ENCODE results near the gene SPAG5. TPM values are rescaled to one million over a fixed set of nuclear protein-coding genes. Genes with fewer than 3 reads are reported as not detected.
"Not testable (repeated sequence)": the region's sequence is repeated elsewhere in the genome, so short reads cannot be mapped to it uniquely, and the experiment has no call there.

SPAG5 gene
- polyA plus RNA-seq, 1 donor = 35.1 TPM

GRCh38 chr17:28612936-28613872 is 14.4 kb upstream of the SPAG5 start:
- peaks cover 9% of the 10 kb centered on the region for H3K4me1 ChIP-seq (ENCODE audit: control insufficient read depth, insufficient read depth, low read length)
- no peak overlapping the region for H3K4me3 ChIP-seq (ENCODE audit: low read length)
- H3K27me3 ChIP-seq (ENCODE audit: control insufficient read depth, insufficient read depth, low read length) = no peaks in the 10 kb centered on the region
- no CpG with 5 or more reads among the region's 6 CpGs for WGBS (ENCODE audit: insufficient coverage, low lambda C conversion rate)
- H3K36me3 ChIP-seq (ENCODE audit: control insufficient read depth, insufficient read depth, low read length) = peaks cover 47% of the 10 kb centered on the region
- H3K27ac ChIP-seq (ENCODE audit: low read length) = no peak overlapping the region
- H3K9me3 ChIP-seq (ENCODE audit: control insufficient read depth, low read depth, low read length) = no peaks in the 10 kb centered on the region
- DNase-seq = no peak

GRCh38 chr17:28612531-28612930 is 13.7 kb upstream of the SPAG5 start:
- H3K4me3 ChIP-seq (ENCODE audit: low read length) = no peak overlapping the region
- WGBS (ENCODE audit: insufficient coverage, low lambda C conversion rate) = 33% methylated on average over 1 of the region's 2 CpGs
- H3K9me3 ChIP-seq (ENCODE audit: control insufficient read depth, low read depth, low read length) = no peaks in the 10 kb centered on the region
- peaks cover 9% of the 10 kb centered on the region for H3K4me1 ChIP-seq (ENCODE audit: control insufficient read depth, insufficient read depth, low read length)
- H3K27me3 ChIP-seq (ENCODE audit: control insufficient read depth, insufficient read depth, low read length) = no peaks in the 10 kb centered on the region
- peaks cover 42% of the 10 kb centered on the region for H3K36me3 ChIP-seq (ENCODE audit: control insufficient read depth, insufficient read depth, low read length)
- H3K27ac ChIP-seq (ENCODE audit: low read length) = no peak overlapping the region
- no peak for DNase-seq

- H3K27me3 ChIP-seq (ENCODE audit: control insufficient read depth, insufficient read depth, low read length) = no peaks in the 10 kb centered on the region
- peaks cover 21% of the 10 kb centered on the region for H3K36me3 ChIP-seq (ENCODE audit: control insufficient read depth, insufficient read depth, low read length)
- peak; percentile 57 to 79 for DNase-seq
- no peak overlapping the region for H3K4me3 ChIP-seq (ENCODE audit: low read length)
- peak overlapping the region; percentile 71 for H3K27ac ChIP-seq (ENCODE audit: low read length)
- no peaks in the 10 kb centered on the region for H3K9me3 ChIP-seq (ENCODE audit: control insufficient read depth, low read depth, low read length)
- WGBS (ENCODE audit: insufficient coverage, low lambda C conversion rate) = 36% methylated on average over 3 of the region's 8 CpGs
- peaks cover 16% of the 10 kb centered on the region for H3K4me1 ChIP-seq (ENCODE audit: control insufficient read depth, insufficient read depth, low read length)
These were observed 11.6 kb upstream of the SPAG5 start for GRCh38 chr17:28610376-28610775.

- DNase-seq; H3K27ac ChIP-seq (ENCODE audit: low read length); H3K4me3 ChIP-seq (ENCODE audit: low read length); H3K9me3 ChIP-seq (ENCODE audit: control insufficient read depth, low read depth, low read length); H3K27me3 ChIP-seq (ENCODE audit: control insufficient read depth, insufficient read depth, low read length); H3K36me3 ChIP-seq (ENCODE audit: control insufficient read depth, insufficient read depth, low read length): not testable (repeated sequence)
- H3K4me1 ChIP-seq (ENCODE audit: control insufficient read depth, insufficient read depth, low read length) = peaks cover 13% of the 10 kb centered on the region
- no CpG with 5 or more reads among the region's 31 CpGs for WGBS (ENCODE audit: insufficient coverage, low lambda C conversion rate)
These were observed 5.2 kb upstream of the SPAG5 start for GRCh38 chr17:28604031-28604430.

GRCh38 chr17:28599311-28600184 is 723 bp upstream of the SPAG5 start:
- no peaks in the 10 kb centered on the region for H3K9me3 ChIP-seq (ENCODE audit: control insufficient read depth, low read depth, low read length)
- H3K36me3 ChIP-seq (ENCODE audit: control insufficient read depth, insufficient read depth, low read length) = no peaks in the 10 kb centered on the region
- H3K4me3 ChIP-seq (ENCODE audit: low read length) = peak overlapping the region; percentile 68
- H3K4me1 ChIP-seq (ENCODE audit: control insufficient read depth, insufficient read depth, low read length) = peaks cover 13% of the 10 kb centered on the region
- H3K27me3 ChIP-seq (ENCODE audit: control insufficient read depth, insufficient read depth, low read length) = no peaks in the 10 kb centered on the region
- H3K27ac ChIP-seq (ENCODE audit: low read length) = peak overlapping the region; percentile 89
- no CpG with 5 or more reads among the region's 40 CpGs for WGBS (ENCODE audit: insufficient coverage, low lambda C conversion rate)
- DNase-seq = peak; percentile 50 to 76

- WGBS (ENCODE audit: insufficient coverage, low lambda C conversion rate) = no CpG with 5 or more reads among the region's 17 CpGs
- H3K27me3 ChIP-seq (ENCODE audit: control insufficient read depth, insufficient read depth, low read length) = no peaks in the 10 kb centered on the region
- H3K27ac ChIP-seq (ENCODE audit: low read length) = peak overlapping the region; percentile 89
These were observed 436 bp downstream of the SPAG5 start for GRCh38 chr17:28598389-28598788.

GRCh38 chr17:28597606-28598383 is 1.0 kb downstream of the SPAG5 start:
- peak overlapping the region; percentile 89 for H3K27ac ChIP-seq (ENCODE audit: low read length)
- H3K9me3 ChIP-seq (ENCODE audit: control insufficient read depth, low read depth, low read length) = no peaks in the 10 kb centered on the region
- H3K36me3 ChIP-seq (ENCODE audit: control insufficient read depth, insufficient read depth, low read length) = peaks cover under 1% of the 10 kb centered on the region
- H3K4me3 ChIP-seq (ENCODE audit: low read length) = peak overlapping the region; percentile 68
- peak; percentile 78 to 87 for DNase-seq
- 88% methylated on average over 1 of the region's 5 CpGs for WGBS (ENCODE audit: insufficient coverage, low lambda C conversion rate)
- H3K4me1 ChIP-seq (ENCODE audit: control insufficient read depth, insufficient read depth, low read length) = peaks cover 13% of the 10 kb centered on the region
- no peaks in the 10 kb centered on the region for H3K27me3 ChIP-seq (ENCODE audit: control insufficient read depth, insufficient read depth, low read length)

More at GRCh38 chr17:28598389-28598788, 436 bp downstream of the SPAG5 start:
- Histone ChIP-seq H3K36me3 (ENCODE audit: control insufficient read depth, insufficient read depth, low read length) (no peaks in the 10 kb centered on the region), H3K4me3 (ENCODE audit: low read length) (peak overlapping the region; percentile 68), H3K9me3 (ENCODE audit: control insufficient read depth, low read depth, low read length) (no peaks in the 10 kb centered on the region), H3K4me1 (ENCODE audit: control insufficient read depth, insufficient read depth, low read length) (peaks cover 13% of the 10 kb centered on the region)
- no peak for DNase-seq

- Histone ChIP-seq H3K27ac (ENCODE audit: low read length) (no peak overlapping the region), H3K36me3 (ENCODE audit: control insufficient read depth, insufficient read depth, low read length) (peaks cover 36% of the 10 kb centered on the region), H3K9me3 (ENCODE audit: control insufficient read depth, low read depth, low read length) (no peaks in the 10 kb centered on the region), H3K27me3 (ENCODE audit: control insufficient read depth, insufficient read depth, low read length) (no peaks in the 10 kb centered on the region), H3K4me3 (ENCODE audit: low read length) (no peak overlapping the region), H3K4me1 (ENCODE audit: control insufficient read depth, insufficient read depth, low read length) (peaks cover under 1% of the 10 kb centered on the region)
- no CpG with 5 or more reads among the region's 4 CpGs for WGBS (ENCODE audit: insufficient coverage, low lambda C conversion rate)
- no peak for DNase-seq
These were observed 6.6 kb downstream of the SPAG5 start for GRCh38 chr17:28592260-28592659.

GRCh38 chr17:28585851-28586250 is 13.0 kb downstream of the SPAG5 start:
- Histone ChIP-seq H3K27ac (ENCODE audit: low read length) (no peak overlapping the region), H3K27me3 (ENCODE audit: control insufficient read depth, insufficient read depth, low read length) (no peaks in the 10 kb centered on the region), H3K9me3 (ENCODE audit: control insufficient read depth, low read depth, low read length) (no peaks in the 10 kb centered on the region), H3K36me3 (ENCODE audit: control insufficient read depth, insufficient read depth, low read length) (peaks cover 59% of the 10 kb centered on the region), H3K4me3 (ENCODE audit: low read length) (no peak overlapping the region), H3K4me1 (ENCODE audit: control insufficient read depth, insufficient read depth, low read length) (peaks cover 9% of the 10 kb centered on the region)
- WGBS (ENCODE audit: insufficient coverage, low lambda C conversion rate) = no CpG with 5 or more reads among the region's 3 CpGs
- peak in 1 of 2 donors; percentile 38 for DNase-seq

- no peak overlapping the region for H3K4me3 ChIP-seq (ENCODE audit: low read length)
- peaks cover 9% of the 10 kb centered on the region for H3K4me1 ChIP-seq (ENCODE audit: control insufficient read depth, insufficient read depth, low read length)
- H3K9me3 ChIP-seq (ENCODE audit: control insufficient read depth, low read depth, low read length) = no peaks in the 10 kb centered on the region
- peaks cover 60% of the 10 kb centered on the region for H3K36me3 ChIP-seq (ENCODE audit: control insufficient read depth, insufficient read depth, low read length)
- no peaks in the 10 kb centered on the region for H3K27me3 ChIP-seq (ENCODE audit: control insufficient read depth, insufficient read depth, low read length)
- no CpG with 5 or more reads among the region's 3 CpGs for WGBS (ENCODE audit: insufficient coverage, low lambda C conversion rate)
- no peak for DNase-seq
- no peak overlapping the region for H3K27ac ChIP-seq (ENCODE audit: low read length)
These were observed 14.4 kb downstream of the SPAG5 start for GRCh38 chr17:28584434-28584833.

Measured in large intestine (tissue), 3 donors.